Endothelial cell of umbilical vein (primary cell): Measurements from ENCODE around the gene KRT86. TPM values are rescaled to one million over a fixed set of nuclear protein-coding genes. Genes with fewer than 3 reads are reported as not detected.

ENCODE experiments used
- BruUV-seq: library from RNA; stranded (reverse); fragments of 400-500 nt; replicated peaks from 2 replicates; lab custom pipeline; 2021; lab: Mats Ljungman, UMichigan
- CTCF ChIA-PET: fragments of 300-600, 350-600 bp; sonication (Branson Sonifier 250); formaldehyde crosslinking; loops from one replicate; lab custom pipeline; 2021; ENCODE audit warnings: antibody characterized with exemption, inconsistent platforms; lab: Charles Lee
- POLR2A ChIA-PET: fragments of 300-600, 350-600 bp; sonication (Branson Sonifier 250); formaldehyde crosslinking; loops from one replicate; lab custom pipeline; 2021; ENCODE audit warnings: antibody characterized with exemption, inconsistent platforms; lab: Charles Lee
- DNase-seq: peaks from one replicate; pipeline ENCODE4 v3.0.0-alpha.2; 2011; ENCODE audit warnings: low read depth, low spot score
- FAIRE-seq: peaks from 2 replicates; lab custom pipeline; 2011; peaks lifted over from hg19 to GRCh38; lab: Jason Lieb, UNC
- H2AFZ ChIP-seq: 2 replicates; pipeline ENCODE4 v1.6.0; 2012; ENCODE audit warnings: low read depth, low read length, control low read depth, inconsistent platforms
- H3K27ac ChIP-seq: 2 replicates; pipeline ENCODE4 v1.5.1; 2011; ENCODE audit warnings: low read depth, mild to moderate bottlenecking, control low read depth, low read length, moderate library complexity; ENCODE audit not compliant: insufficient read depth
- H3K27me3 ChIP-seq, 2 experiments: 2 replicates each; pipeline versions ENCODE4 v1.6.0 to v1.6.1; 2011; ENCODE audit warnings: low read length in 2 of 2, mixed read lengths in 1 of 2; ENCODE audit not compliant: control insufficient read depth in 2 of 2, insufficient read depth in 2 of 2
- H3K36me3 ChIP-seq, 2 experiments: 2 replicates in 1 of 2; 3 replicates in 1 of 2; pipeline ENCODE4 v1.5.1; 2011; ENCODE audit warnings: low read length in 2 of 2, mild to moderate bottlenecking in 1 of 2, moderate library complexity in 1 of 2; ENCODE audit not compliant: control insufficient read depth in 2 of 2, insufficient read depth in 2 of 2; ENCODE audit errors: extremely low read depth in 1 of 2
- H3K4me1 ChIP-seq: 3 replicates; pipeline ENCODE4 v1.5.1; 2011; ENCODE audit warnings: mild to moderate bottlenecking, low read length; ENCODE audit not compliant: control insufficient read depth, insufficient read depth; ENCODE audit errors: extremely low read depth
- H3K4me2 ChIP-seq: 2 replicates; pipeline ENCODE4 v1.6.1; 2011; ENCODE audit warnings: low read length, control low read depth, mixed read lengths; ENCODE audit not compliant: insufficient read depth
- H3K4me3 ChIP-seq, 3 experiments: fragments of 200-600 bp in 1 of 3; sonication (generic), shearing (Covaris generic) in 1 of 3; replicated peaks in 1 of 3; 2 replicates each; pipeline ENCODE4 v1.5.1; 2011 to 2016; ENCODE audit warnings: control low read depth in 3 of 3, low read length in 3 of 3, mild to moderate bottlenecking in 2 of 3, inconsistent platforms in 1 of 3, low read depth in 1 of 3, moderate library complexity in 1 of 3; ENCODE audit not compliant: insufficient read depth in 1 of 3
- H3K79me2 ChIP-seq: 2 replicates; pipeline ENCODE4 v1.6.0; 2012; ENCODE audit warnings: low read length, inconsistent platforms; ENCODE audit not compliant: control insufficient read depth, insufficient read depth
- H3K9ac ChIP-seq: replicated peaks from 2 replicates; pipeline ENCODE3; 2011; ENCODE audit warnings: low read length, control low read depth; ENCODE audit not compliant: insufficient read depth; ENCODE audit errors: extremely low read depth
- H3K9me1 ChIP-seq: replicated peaks from 3 replicates; pipeline ENCODE4 v1.6.0; 2011; ENCODE audit warnings: mild to moderate bottlenecking, low read length; ENCODE audit not compliant: control insufficient read depth, insufficient read depth; ENCODE audit errors: extremely low read depth
- H3K9me3 ChIP-seq: replicated peaks from 2 replicates; pipeline ENCODE4 v1.5.1; 2012; ENCODE audit warnings: low read length, inconsistent platforms; ENCODE audit not compliant: control insufficient read depth, insufficient read depth
- H4K20me1 ChIP-seq: replicated peaks from 2 replicates; pipeline ENCODE3; 2011; ENCODE audit warnings: mild to moderate bottlenecking, low read length; ENCODE audit not compliant: control insufficient read depth, insufficient read depth; ENCODE audit errors: extremely low read depth
- CTCF ChIP-seq, 2 donors: IDR thresholded peaks; 1 replicate in 1 of 2; 2 replicates in 1 of 2; pipeline ENCODE4 v1.5.1; 2011; ENCODE audit warnings: low read length in 2 of 2, mild to moderate bottlenecking in 2 of 2, moderate library complexity in 2 of 2, control low read depth in 1 of 2, inconsistent platforms in 1 of 2, low read depth in 1 of 2; ENCODE audit not compliant: insufficient read depth in 1 of 2; ENCODE audit errors: extremely low read depth in 1 of 2
- EZH2 ChIP-seq: IDR thresholded peaks from 2 replicates; pipeline ENCODE4 v1.6.1; 2012; ENCODE audit warnings: borderline replicate concordance, low read depth, mild to moderate bottlenecking, moderate library complexity, low read length, inconsistent platforms; ENCODE audit not compliant: severe bottlenecking
- FOS ChIP-seq: IDR thresholded peaks from 2 replicates; pipeline ENCODE4 v1.6.1; 2011; ENCODE audit warnings: mild to moderate bottlenecking, low read length, moderate library complexity, borderline replicate concordance; ENCODE audit not compliant: insufficient read depth
- GATA2 ChIP-seq: IDR thresholded peaks from 2 replicates; pipeline ENCODE4 v1.7.0; 2011; ENCODE audit warnings: low read depth, mild to moderate bottlenecking, moderate library complexity, mixed read lengths, low read length; ENCODE audit not compliant: insufficient read length, insufficient read depth
- JUN ChIP-seq: IDR thresholded peaks from 2 replicates; pipeline ENCODE4 v1.6.1; 2011; ENCODE audit warnings: borderline replicate concordance, low read depth; ENCODE audit not compliant: insufficient read length, insufficient read depth
- MYC ChIP-seq: IDR thresholded peaks from one replicate; pipeline ENCODE4 v1.6.1; 2011; ENCODE audit warnings: mild to moderate bottlenecking, low read depth, low read length
- POLR2A ChIP-seq: IDR thresholded peaks from 2 replicates; pipeline ENCODE4 v1.6.1; 2012; ENCODE audit warnings: low read depth, mild to moderate bottlenecking, control low read depth, low read length
- POLR2AphosphoS5 ChIP-seq: IDR thresholded peaks from 2 replicates; pipeline ENCODE4 v1.6.1; 2012; ENCODE audit warnings: low read depth, mild to moderate bottlenecking, control low read depth, low read length, moderate library complexity; ENCODE audit not compliant: insufficient read depth
- dilution Hi-C: fragments of 300-500 bp; cut with MboI; formaldehyde crosslinking; loops from one replicate; pipeline ENCODE4 v1.15.0; 2019; ENCODE audit warnings: low sequenced_read_pairs; ENCODE audit not compliant: extremely low pct_ligation_motif_present
- intact Hi-C: fragments of 100-400 bp; cut with micrococcal nuclease; formaldehyde crosslinking; loops from one replicate; pipeline ENCODE4 v1.10.0; 2022
- polyA plus RNA-seq, 4 experiments: library from polyadenylated mRNA; depleted of rRNA in 3 of 4; stranded (reverse) in 3 of 4; unstranded in 1 of 4; fragments of >200 nt; gene quantifications; 2 replicates each; pipeline versions ENCODE4 v1.2.1 to v1.2.3, GENCODE V29; 2011 to 2012; ENCODE audit warnings: missing spikeins in 1 of 4
- total RNA-seq: library from RNA; stranded (reverse); gene quantifications from 2 replicates; pipeline ENCODE4 v1.2.3, GENCODE V29; 2021
- TF ChIP-seq, protein P1 (sequence below): IDR thresholded peaks from 2 replicates; pipeline ENCODE4 v1.6.1; 2011; ENCODE audit not compliant: insufficient read depth, insufficient read length

KRT86 gene
- total and polyA plus RNA-seq, 2 donors (not counting 3 experiments of a cell fraction or from before 2014, with no cell fraction given) = not detected

DNA sequence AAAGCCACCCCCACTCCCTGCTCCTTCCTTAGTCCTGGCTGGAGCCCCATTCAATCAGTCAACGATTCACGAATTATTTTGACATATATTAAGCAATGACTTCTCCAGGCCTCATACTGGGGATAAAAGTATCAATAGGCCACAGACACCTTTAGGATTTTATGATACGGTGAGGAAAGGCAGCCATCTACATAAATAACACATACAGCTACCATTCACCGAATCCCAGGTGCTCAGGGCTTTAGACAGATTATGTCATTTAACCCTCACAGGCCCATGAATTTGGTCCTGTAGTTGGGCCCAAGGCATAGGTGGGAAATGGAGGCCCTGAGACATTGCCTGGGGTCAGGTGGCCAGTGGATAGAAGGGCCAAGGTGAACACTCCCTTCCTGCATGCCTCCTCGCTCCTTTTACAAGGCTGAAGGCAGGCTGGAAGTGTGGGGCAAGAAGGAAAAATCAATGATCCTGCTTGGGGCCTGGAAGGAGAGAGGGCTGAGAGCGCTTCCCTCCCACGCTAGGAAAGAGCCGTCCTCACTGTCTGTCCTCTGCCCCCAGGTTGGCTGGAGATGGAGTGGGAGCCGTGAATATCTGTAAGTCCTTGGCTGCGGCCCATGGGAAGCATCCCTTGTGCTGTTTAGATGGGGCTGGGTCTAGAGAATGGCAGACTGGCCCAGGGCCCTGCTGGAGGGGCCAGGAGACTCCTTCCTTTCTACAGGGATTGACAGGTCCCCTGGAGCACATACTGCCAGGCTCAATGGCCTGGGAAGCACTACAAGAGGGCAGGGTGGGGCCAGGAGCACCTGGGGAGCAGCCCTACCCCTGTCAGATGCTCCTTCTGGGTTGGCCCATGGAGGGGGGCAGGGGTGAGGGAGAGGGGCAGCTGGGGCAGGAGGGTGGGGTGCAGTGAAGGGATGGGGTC, 26.6 kb upstream of the KRT86 start:
- dilution Hi-C loops (no loop called here), intact Hi-C loops (no loop called here)
- Histone ChIP-seq H3K9me3 (no peaks in the 10 kb centered on the region), H3K79me2 (no peaks in the 10 kb centered on the region), H2AFZ (no peak overlapping the region), H3K9ac (no peak overlapping the region), H3K27me3 (peaks cover 0 to 5% of the 10 kb centered on the region in 2 experiments), H3K4me3 (no peak overlapping the region), H3K9me1 (no peaks in the 10 kb centered on the region), H3K4me1 (peaks cover 23% of the 10 kb centered on the region), H3K27ac (no peak overlapping the region), H3K4me2 (no peak overlapping the region), H4K20me1 (no peaks in the 10 kb centered on the region), H3K36me3 (no peaks in the 10 kb centered on the region)
- ChIA-PET CTCF (interaction anchor here (1.2 to 1.4 kb wide), 2 partner anchors 17 to 31 kb away, joined by 3 to 4 read pairs; no protein-coding TSS in a partner anchor), POLR2A (no interaction called here)
- FAIRE-seq (no peak), DNase-seq (no peak)
- no peak for TF ChIP-seq POLR2A
- no peak for TF ChIP-seq JUN
- no peak for TF ChIP-seq CTCF (IDR thresholded peaks at IDR 0.05; ENCODE audit: extremely low read depth in 1 of 2, insufficient read depth in 1 of 2, low read depth in 1 of 2, low read length in 2 of 2)
- TF ChIP-seq POLR2AphosphoS5 = no peak
- no peak for TF ChIP-seq MYC
- TF ChIP-seq EZH2 = no peak
- TF ChIP-seq, protein P1, sequence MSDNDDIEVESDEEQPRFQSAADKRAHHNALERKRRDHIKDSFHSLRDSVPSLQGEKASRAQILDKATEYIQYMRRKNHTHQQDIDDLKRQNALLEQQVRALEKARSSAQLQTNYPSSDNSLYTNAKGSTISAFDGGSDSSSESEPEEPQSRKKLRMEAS = no peak
- no peak for TF ChIP-seq GATA2
- no peak for TF ChIP-seq FOS
- no TSS peak for BruUV-seq
